CD14-positive monocyte (primary cell): ENCODE measurements around the gene EFCAB5. TPM values are rescaled to one million over a fixed set of nuclear protein-coding genes. Genes with fewer than 3 reads are reported as not detected.

Experiments
- DNase-seq, 3 donors: peaks; one replicate each; pipeline ENCODE4 v3.0.0-alpha.2; 2011 to 2022
- H2AFZ ChIP-seq: 2 replicates; pipeline ENCODE4 v1.6.0; 2012; ENCODE audit warnings: mild to moderate bottlenecking, low read depth, low read length, inconsistent platforms; ENCODE audit not compliant: insufficient read depth, poor library complexity, severe bottlenecking
- H3K27ac ChIP-seq, 2 donors: 1 replicate in 1 of 2; 2 replicates in 1 of 2; pipeline ENCODE4 v1.5.1; 2012 to 2013; ENCODE audit warnings: low read length in 2 of 2, control low read depth in 1 of 2, inconsistent platforms in 1 of 2, low read depth in 1 of 2, mild to moderate bottlenecking in 1 of 2
- H3K27me3 ChIP-seq, 2 donors: one replicate each; pipeline versions ENCODE4 v1.6.0 to v1.6.1; 2011 to 2013; ENCODE audit warnings: low read length in 2 of 2; ENCODE audit not compliant: control insufficient read depth in 2 of 2, insufficient read depth in 2 of 2
- H3K36me3 ChIP-seq, 2 donors: replicated peaks in 1 of 2; 1 replicate in 1 of 2; 2 replicates in 1 of 2; pipeline versions ENCODE4 v1.5.1 to v1.6.1; 2012 to 2013; ENCODE audit warnings: low read length in 2 of 2, control low read depth in 1 of 2, inconsistent platforms in 1 of 2, mild to moderate bottlenecking in 1 of 2; ENCODE audit not compliant: insufficient read depth in 2 of 2, control insufficient read depth in 1 of 2
- H3K4me1 ChIP-seq, 2 donors: 1 replicate in 1 of 2; 2 replicates in 1 of 2; pipeline versions ENCODE4 v1.5.1 to v1.6.1; 2012 to 2013; ENCODE audit warnings: low read length in 2 of 2, control low read depth in 1 of 2, inconsistent platforms in 1 of 2, mild to moderate bottlenecking in 1 of 2, moderate library complexity in 1 of 2; ENCODE audit not compliant: insufficient read depth in 2 of 2, control insufficient read depth in 1 of 2
- H3K4me2 ChIP-seq: replicated peaks from 2 replicates; pipeline ENCODE3; 2012; ENCODE audit warnings: low read length, moderate library complexity, mild to moderate bottlenecking; ENCODE audit not compliant: poor library complexity, severe bottlenecking; ENCODE audit errors: extremely low read depth
- H3K4me3 ChIP-seq, 3 experiments: fragments of 200-600 bp in 1 of 3; sonication (generic) in 1 of 3; replicated peaks in 1 of 3; 1 replicate in 2 of 3; 2 replicates in 1 of 3; pipeline ENCODE4 v1.5.1; 2011 to 2013; ENCODE audit warnings: low read length in 3 of 3, mild to moderate bottlenecking in 3 of 3, control low read depth in 2 of 3, low read depth in 2 of 3, inconsistent platforms in 1 of 3, moderate library complexity in 1 of 3
- H3K79me2 ChIP-seq: 2 replicates; pipeline ENCODE4 v1.6.0; 2012; ENCODE audit warnings: mild to moderate bottlenecking, control low read depth, inconsistent platforms, low read length, moderate library complexity; ENCODE audit not compliant: insufficient read depth
- H3K9ac ChIP-seq: 2 replicates; pipeline ENCODE4 v1.6.0; 2017; ENCODE audit warnings: low read length, mild to moderate bottlenecking; ENCODE audit not compliant: insufficient read depth, poor library complexity, severe bottlenecking
- H3K9me3 ChIP-seq, 2 donors: replicated peaks in 1 of 2; 1 replicate in 1 of 2; 2 replicates in 1 of 2; pipeline versions ENCODE4 v1.5.1 to v1.6.1; 2012 to 2013; ENCODE audit warnings: low read length in 2 of 2, control low read depth in 1 of 2; ENCODE audit not compliant: control insufficient read depth in 1 of 2, insufficient read depth in 1 of 2
- H4K20me1 ChIP-seq: 2 replicates; pipeline ENCODE4 v1.6.0; 2012; ENCODE audit warnings: mild to moderate bottlenecking, low read length, control low read depth, moderate library complexity; ENCODE audit not compliant: insufficient read depth
- H3K27ac Mint-ChIP-seq, 7 donors: one replicate each; pipeline ENCODE4 v1.8.0; 2020; ENCODE audit warnings: mild to moderate bottlenecking in 7 of 7, mixed read lengths in 7 of 7, moderate library complexity in 6 of 7, inconsistent platforms in 2 of 7
- H3K27me3 Mint-ChIP-seq, 3 donors: one replicate each; pipeline ENCODE4 v1.8.0; 2021 to 2022; ENCODE audit warnings: low read depth in 3 of 3, mild to moderate bottlenecking in 3 of 3, mixed read lengths in 3 of 3, moderate library complexity in 3 of 3, inconsistent platforms in 1 of 3
- H3K36me3 Mint-ChIP-seq, 2 donors: one replicate each; pipeline ENCODE4 v1.8.0; 2020; ENCODE audit warnings: mixed read lengths in 2 of 2, inconsistent platforms in 1 of 2, mild to moderate bottlenecking in 1 of 2
- H3K4me1 Mint-ChIP-seq: one replicate; pipeline ENCODE4 v1.8.0; 2020; ENCODE audit warnings: mild to moderate bottlenecking, mixed read lengths
- H3K4me3 Mint-ChIP-seq, 2 donors: one replicate each; pipeline ENCODE4 v1.8.0; 2020; ENCODE audit warnings: mild to moderate bottlenecking in 2 of 2, mixed read lengths in 2 of 2, moderate library complexity in 1 of 2
- H3K9me3 Mint-ChIP-seq, 7 donors: one replicate each; pipeline ENCODE4 v1.8.0; 2020 to 2022; ENCODE audit warnings: mixed read lengths in 7 of 7, mild to moderate bottlenecking in 6 of 7, moderate library complexity in 6 of 7, inconsistent platforms in 2 of 7
- CTCF ChIP-seq: fragments of 200-600 bp; IDR thresholded peaks from one replicate; pipeline ENCODE4 v1.8.0; 2022; ENCODE audit warnings: antibody characterized with exemption, mild to moderate bottlenecking
- WGBS: methylation state at CpG from one replicate; pipeline ENCODE4 v1.1.5; 2013; ENCODE audit warnings: missing lambda C conversion rate; ENCODE audit not compliant: insufficient coverage; 5-methylcytosine and 5-hydroxymethylcytosine counted together
- intact Hi-C, 2 donors: fragments of 100-400 bp; cut with micrococcal nuclease; formaldehyde crosslinking; loops; one replicate each; pipeline versions ENCODE4 v1.15.0 to v1.15.1; 2023
- polyA plus RNA-seq, 3 donors: library from polyadenylated mRNA; depleted of rRNA in 1 of 3; unstranded in 2 of 3; stranded (reverse) in 1 of 3; fragments of 300-500 nt in 2 of 3; fragments of >200 nt in 1 of 3; fragmentation: Illumina TruSeq in 2 of 3; gene quantifications; 1 replicate in 2 of 3; 2 replicates in 1 of 3; pipeline ENCODE4 v1.2.3, GENCODE V29; 2012 to 2021

EFCAB5 gene
- polyA plus RNA-seq, 3 donors = 0.04 TPM; not detected in 2

- Histone ChIP-seq H3K79me2 (no peaks in the 10 kb centered on the region), H4K20me1 (no peaks in the 10 kb centered on the region), H3K4me1 (no peaks in the 10 kb centered on the region), H2AFZ (no peak overlapping the region), H3K9me3 (no peaks in the 10 kb centered on the region), H3K4me2 (no peak overlapping the region), H3K27me3 (no peaks in the 10 kb centered on the region), H3K9ac (no peak overlapping the region), H3K36me3 (no peaks in the 10 kb centered on the region), H3K27ac (no peak overlapping the region), H3K4me3 (no peak overlapping the region)
- intact Hi-C loops = no loop called here
- no peak for TF ChIP-seq CTCF
- H3K9me3 Mint-ChIP-seq = no peaks in the 10 kb centered on the region
- no peak overlapping the region for H3K4me3 Mint-ChIP-seq
- no peaks in the 10 kb centered on the region for H3K4me1 Mint-ChIP-seq
- H3K27ac Mint-ChIP-seq = no peak overlapping the region
- no peaks in the 10 kb centered on the region for H3K36me3 Mint-ChIP-seq
- DNase-seq = no peak
- no peaks in the 10 kb centered on the region for H3K27me3 Mint-ChIP-seq
- no CpG with 5 or more reads among the region's 3 CpGs for WGBS
Measured at GRCh38 chr17:30000001-30000754, 58.7 kb downstream of the EFCAB5 start.

GRCh38 chr17:30000755-30001257 is 59.4 kb downstream of the EFCAB5 start:
- Histone ChIP-seq H3K4me1 (no peaks in the 10 kb centered on the region), H3K9ac (no peak overlapping the region), H2AFZ (no peak overlapping the region), H3K27ac (no peak overlapping the region), H3K36me3 (no peaks in the 10 kb centered on the region), H3K9me3 (no peaks in the 10 kb centered on the region), H3K27me3 (no peaks in the 10 kb centered on the region), H3K4me2 (no peak overlapping the region), H4K20me1 (no peaks in the 10 kb centered on the region), H3K79me2 (no peaks in the 10 kb centered on the region), H3K4me3 (no peak overlapping the region)
- WGBS = 100% methylated on average over 1 of the region's 2 CpGs
- Mint-ChIP-seq H3K36me3 (no peaks in the 10 kb centered on the region), H3K4me1 (no peaks in the 10 kb centered on the region), H3K27me3 (peaks cover 0 to 1% (median 0%) of the 10 kb centered on the region in 3 donors), H3K9me3 (no peaks in the 10 kb centered on the region), H3K4me3 (no peak overlapping the region), H3K27ac (no peak overlapping the region)
- intact Hi-C loops = no loop called here
- TF ChIP-seq CTCF = no peak
- DNase-seq = no peak
